SJSA1 (cell line): ENCODE data around the gene IFIT5. TPM values are rescaled to one million over a fixed set of nuclear protein-coding genes. Genes with fewer than 3 reads are reported as not detected.
A peak's percentile ranks its signal among the peaks of the same experiment; 100 is the strongest.

Source experiments
- DNase-seq, 2 experiments: peaks; one replicate each; pipeline ENCODE4 v3.0.0-alpha.2; 2015 to 2020; ENCODE audit warnings: low spot score in 2 of 2, low read depth in 1 of 2
- H3K27ac ChIP-seq: fragments of 250-450 bp; sonication (Bioruptor Pico); 2 replicates; pipeline ENCODE4 v1.5.1; 2020; ENCODE audit warnings: mild to moderate bottlenecking, moderate library complexity
- H3K27me3 ChIP-seq: fragments of 250-450 bp; sonication (Bioruptor Pico); replicated peaks from 2 replicates; pipeline ENCODE4 v1.5.1; 2020; ENCODE audit warnings: mild to moderate bottlenecking, moderate library complexity
- H3K36me3 ChIP-seq: fragments of 250-450 bp; sonication (Bioruptor Pico); 2 replicates; pipeline ENCODE4 v1.5.1; 2020; ENCODE audit warnings: mild to moderate bottlenecking
- H3K4me1 ChIP-seq: fragments of 250-450 bp; sonication (Bioruptor Pico); replicated peaks from 2 replicates; pipeline ENCODE4 v1.6.1; 2021; ENCODE audit warnings: mild to moderate bottlenecking
- H3K4me3 ChIP-seq: fragments of 250-450 bp; sonication (Bioruptor Pico); 2 replicates; pipeline ENCODE4 v1.5.1; 2020; ENCODE audit warnings: mild to moderate bottlenecking
- H3K9me3 ChIP-seq: fragments of 250-450 bp; sonication (Bioruptor Pico); replicated peaks from 2 replicates; pipeline ENCODE4 v1.5.1; 2020; ENCODE audit warnings: mild to moderate bottlenecking
- total RNA-seq: library from RNA; depleted of rRNA; stranded (reverse); fragments of >200 nt; shearing (Covaris generic); gene quantifications from 2 replicates; pipeline ENCODE4 v1.2.3, GENCODE V29; 2014; rRNA removed

The IFIT5 gene
- total RNA-seq = 32.5 and 39.3 TPM in 2 replicates

GRCh38 chr10:89414146-89414878 is at the start of gene IFIT5:
TSS of gene IFIT5 (plus strand) at chr10:89414568. CDS start at chr10:89414799, 231 bp downstream.
- no peaks in the 10 kb centered on the region for H3K9me3 ChIP-seq
- H3K4me1 ChIP-seq = peaks cover 18% of the 10 kb centered on the region
- peaks cover 25% of the 10 kb centered on the region for H3K36me3 ChIP-seq
- H3K27ac ChIP-seq = peak within 1 kb of the TSS; percentile 83
- DNase-seq = peak; percentile 73 to 92
- H3K4me3 ChIP-seq = peak within 1 kb of the TSS; percentile 71
- no peaks in the 10 kb centered on the region for H3K27me3 ChIP-seq

GRCh38 chr10:89367529-89367928 is 46.8 kb upstream of the IFIT5 start:
- H3K27ac ChIP-seq = no peak overlapping the region
- no peak for DNase-seq
- no peaks in the 10 kb centered on the region for H3K9me3 ChIP-seq
- H3K27me3 ChIP-seq = no peaks in the 10 kb centered on the region
- no peaks in the 10 kb centered on the region for H3K4me1 ChIP-seq
- H3K4me3 ChIP-seq = no peak overlapping the region
- H3K36me3 ChIP-seq = no peaks in the 10 kb centered on the region

GRCh38 chr10:89368129-89368528 is 46.2 kb upstream of the IFIT5 start:
- no peak for DNase-seq
- H3K27ac ChIP-seq = no peak overlapping the region
- no peaks in the 10 kb centered on the region for H3K36me3 ChIP-seq
- no peaks in the 10 kb centered on the region for H3K27me3 ChIP-seq
- no peaks in the 10 kb centered on the region for H3K9me3 ChIP-seq
- no peaks in the 10 kb centered on the region for H3K4me1 ChIP-seq
- H3K4me3 ChIP-seq = no peak overlapping the region

- H3K27me3 ChIP-seq = no peaks in the 10 kb centered on the region
- H3K9me3 ChIP-seq = no peaks in the 10 kb centered on the region
- peak in 1 of 2 experiments; percentile 37 for DNase-seq
- peaks cover 12% of the 10 kb centered on the region for H3K4me1 ChIP-seq
- H3K36me3 ChIP-seq = no peaks in the 10 kb centered on the region
- no peak overlapping the region for H3K27ac ChIP-seq
- no peak overlapping the region for H3K4me3 ChIP-seq
Observed at GRCh38 chr10:89369156-89370105, 44.9 kb upstream of the IFIT5 start.

DNA sequence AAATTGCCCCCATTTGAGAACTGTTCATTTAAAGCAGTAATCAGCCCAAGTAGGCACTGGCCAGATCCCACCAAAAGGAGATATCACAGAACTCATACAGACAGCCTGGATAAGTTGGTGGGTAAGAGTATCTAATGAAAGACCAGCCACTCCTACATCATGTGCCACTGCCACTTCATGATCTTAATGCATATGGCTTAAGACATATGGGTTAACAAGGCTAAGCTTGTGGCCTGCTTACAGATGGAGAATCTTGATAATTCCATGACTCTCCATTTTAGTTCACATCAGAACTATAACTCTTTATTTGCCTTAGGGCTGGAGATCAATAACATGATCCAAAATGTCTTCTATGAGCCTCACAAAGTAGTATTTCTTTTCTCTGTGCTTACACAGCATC is 43.3 kb upstream of the IFIT5 start:
- Histone ChIP-seq H3K27ac (no peak overlapping the region), H3K27me3 (no peaks in the 10 kb centered on the region), H3K4me3 (no peak overlapping the region), H3K36me3 (no peaks in the 10 kb centered on the region), H3K9me3 (no peaks in the 10 kb centered on the region), H3K4me1 (peaks cover 18% of the 10 kb centered on the region)
- DNase-seq = no peak

DNA sequence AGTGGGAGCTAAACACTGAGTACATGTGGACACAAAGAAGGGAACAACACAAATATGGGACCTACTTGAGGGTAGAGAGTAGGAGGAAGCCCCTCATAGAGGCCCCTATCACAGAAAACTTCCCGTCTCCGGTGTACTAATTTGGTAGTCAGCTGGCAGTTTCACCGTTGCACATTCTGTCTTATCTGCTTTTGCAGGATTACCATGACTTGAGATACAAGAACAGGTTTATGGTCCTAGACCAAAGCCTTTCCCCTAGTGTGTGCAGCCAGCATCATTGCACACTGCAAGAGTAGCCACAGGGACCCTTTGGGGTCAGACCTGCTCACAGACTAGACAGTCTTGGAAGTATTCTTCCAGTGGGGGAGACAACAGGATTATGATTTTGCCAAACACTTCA is 42.4 kb upstream of the IFIT5 start:
- H3K27me3 ChIP-seq = no peaks in the 10 kb centered on the region
- peaks cover 18% of the 10 kb centered on the region for H3K4me1 ChIP-seq
- no peak overlapping the region for H3K27ac ChIP-seq
- no peaks in the 10 kb centered on the region for H3K36me3 ChIP-seq
- H3K9me3 ChIP-seq = no peaks in the 10 kb centered on the region
- no peak for DNase-seq
- H3K4me3 ChIP-seq = no peak overlapping the region

DNA sequence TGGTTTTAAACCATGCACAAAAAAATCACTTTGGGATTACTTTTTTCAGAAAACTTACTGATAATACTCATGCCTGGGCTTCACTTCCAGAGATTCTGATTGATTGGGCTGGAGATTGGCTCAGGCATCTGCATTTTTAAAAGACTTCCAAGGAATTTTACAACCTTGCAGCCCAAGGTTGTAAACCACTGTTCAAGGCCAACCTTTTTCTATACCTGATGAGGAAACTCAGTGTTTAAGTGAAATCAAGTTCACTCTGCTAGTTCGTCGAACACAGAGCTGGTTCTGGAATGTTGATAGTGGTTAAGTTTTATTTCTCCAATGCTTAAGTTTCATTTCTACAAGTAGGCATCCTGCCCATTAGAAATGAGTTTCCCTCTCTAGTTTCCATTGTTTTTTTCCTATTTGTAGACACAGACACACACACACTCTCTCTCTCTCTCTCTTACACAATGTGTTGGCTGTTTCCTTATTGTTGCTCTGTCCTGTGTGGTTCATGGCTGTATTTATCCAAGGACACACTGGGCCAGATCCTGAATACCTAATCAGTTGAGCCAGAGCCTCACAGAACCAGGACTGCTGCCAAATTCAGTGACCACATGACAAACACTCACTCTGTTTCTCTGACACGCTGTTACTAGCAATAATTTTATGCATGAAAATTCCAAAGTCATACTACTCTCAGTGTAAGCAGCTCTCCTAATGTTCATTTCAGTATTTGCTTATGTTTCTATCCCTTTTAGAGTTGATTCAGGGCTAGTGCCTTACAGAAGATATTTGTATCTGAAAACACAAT is 40.3 kb upstream of the IFIT5 start:
- DNase-seq = peak; percentile 65 to 76
- Histone ChIP-seq H3K4me3 (no peak overlapping the region), H3K27ac (peak overlapping the region; percentile 22; the same call in 1 of the 2 replicates)

DNA sequence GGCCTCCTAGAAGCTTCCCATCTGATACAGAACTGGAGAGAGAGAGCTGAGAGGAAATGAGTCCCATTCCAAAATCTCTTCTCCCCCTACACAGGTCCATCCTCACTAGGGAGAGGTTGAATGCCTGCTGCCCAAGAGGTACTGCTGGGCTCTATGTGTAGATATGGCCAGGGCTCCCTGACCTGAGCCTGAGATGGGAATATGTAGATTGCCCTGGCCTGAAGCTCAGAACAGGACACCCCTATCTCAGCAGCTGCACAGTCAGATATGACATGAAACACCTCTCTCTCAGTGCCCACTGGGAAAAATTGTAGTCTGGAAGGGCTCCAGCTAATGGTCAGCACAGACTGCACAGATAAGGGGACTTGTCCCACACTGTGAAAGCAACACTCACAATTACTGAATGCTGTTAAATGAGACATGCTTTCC is 39.6 kb upstream of the IFIT5 start:
- peak overlapping the region; percentile 22; the same call in 1 of the 2 replicates for H3K27ac ChIP-seq
- DNase-seq = no peak

More for the DNA sequence above, 40.3 kb upstream of the IFIT5 start:
- no peaks in the 10 kb centered on the region for H3K9me3 ChIP-seq
- no peaks in the 10 kb centered on the region for H3K36me3 ChIP-seq
- H3K27me3 ChIP-seq = no peaks in the 10 kb centered on the region
- H3K4me1 ChIP-seq = peaks cover 18% of the 10 kb centered on the region

GRCh38 chr10:89377705-89378637 is 36.4 kb upstream of the IFIT5 start, which contains the start of gene IFIT1B:
TSS of gene IFIT1B (plus strand) at chr10:89378056. CDS start at chr10:89378136, 80 bp downstream.
- no peak for DNase-seq
- no peak within 1 kb of the TSS for H3K27ac ChIP-seq

More for the DNA sequence above, 39.6 kb upstream of the IFIT5 start:
- H3K4me1 ChIP-seq = peaks cover 18% of the 10 kb centered on the region
- no peaks in the 10 kb centered on the region for H3K9me3 ChIP-seq
- no peak overlapping the region for H3K4me3 ChIP-seq
- H3K27me3 ChIP-seq = no peaks in the 10 kb centered on the region
- no peaks in the 10 kb centered on the region for H3K36me3 ChIP-seq

GRCh38 chr10:89379103-89379502 is 35.3 kb upstream of the IFIT5 start:
- no peak overlapping the region for H3K4me3 ChIP-seq
- H3K4me1 ChIP-seq = peaks cover 9% of the 10 kb centered on the region
- no peaks in the 10 kb centered on the region for H3K9me3 ChIP-seq
- no peak overlapping the region for H3K27ac ChIP-seq
- no peaks in the 10 kb centered on the region for H3K27me3 ChIP-seq
- no peak for DNase-seq
- H3K36me3 ChIP-seq = no peaks in the 10 kb centered on the region

More at GRCh38 chr10:89377705-89378637, 36.4 kb upstream of the IFIT5 start, which contains the start of gene IFIT1B:
- no peaks in the 10 kb centered on the region for H3K36me3 ChIP-seq
- no peaks in the 10 kb centered on the region for H3K9me3 ChIP-seq
- no peak within 1 kb of the TSS for H3K4me3 ChIP-seq
- H3K27me3 ChIP-seq = no peaks in the 10 kb centered on the region
- peaks cover 18% of the 10 kb centered on the region for H3K4me1 ChIP-seq

GRCh38 chr10:89382757-89383156 is 31.6 kb upstream of the IFIT5 start:
- H3K4me3 ChIP-seq = no peak overlapping the region
- H3K9me3 ChIP-seq = no peaks in the 10 kb centered on the region
- H3K27me3 ChIP-seq = no peaks in the 10 kb centered on the region
- H3K27ac ChIP-seq = no peak overlapping the region
- no peaks in the 10 kb centered on the region for H3K36me3 ChIP-seq
- DNase-seq = no peak
- no peaks in the 10 kb centered on the region for H3K4me1 ChIP-seq

GRCh38 chr10:89384474-89385340 is 29.7 kb upstream of the IFIT5 start:
- Histone ChIP-seq H3K9me3 (no peaks in the 10 kb centered on the region), H3K27ac (no peak overlapping the region), H3K4me3 (no peak overlapping the region), H3K4me1 (no peaks in the 10 kb centered on the region), H3K27me3 (no peaks in the 10 kb centered on the region), H3K36me3 (no peaks in the 10 kb centered on the region)
- no peak for DNase-seq
